ENCODE results near the gene FUOM. TPM values are rescaled to one million over a fixed set of nuclear protein-coding genes. Genes with fewer than 3 reads are reported as not detected.

Gene FUOM
- total and polyA plus RNA-seq, 9 of the 15 experiments (the other 6 are each of a cell fraction or from before 2014, with no cell fraction given) = 1.8 to 96.1 (median 27.0) TPM

DNA sequence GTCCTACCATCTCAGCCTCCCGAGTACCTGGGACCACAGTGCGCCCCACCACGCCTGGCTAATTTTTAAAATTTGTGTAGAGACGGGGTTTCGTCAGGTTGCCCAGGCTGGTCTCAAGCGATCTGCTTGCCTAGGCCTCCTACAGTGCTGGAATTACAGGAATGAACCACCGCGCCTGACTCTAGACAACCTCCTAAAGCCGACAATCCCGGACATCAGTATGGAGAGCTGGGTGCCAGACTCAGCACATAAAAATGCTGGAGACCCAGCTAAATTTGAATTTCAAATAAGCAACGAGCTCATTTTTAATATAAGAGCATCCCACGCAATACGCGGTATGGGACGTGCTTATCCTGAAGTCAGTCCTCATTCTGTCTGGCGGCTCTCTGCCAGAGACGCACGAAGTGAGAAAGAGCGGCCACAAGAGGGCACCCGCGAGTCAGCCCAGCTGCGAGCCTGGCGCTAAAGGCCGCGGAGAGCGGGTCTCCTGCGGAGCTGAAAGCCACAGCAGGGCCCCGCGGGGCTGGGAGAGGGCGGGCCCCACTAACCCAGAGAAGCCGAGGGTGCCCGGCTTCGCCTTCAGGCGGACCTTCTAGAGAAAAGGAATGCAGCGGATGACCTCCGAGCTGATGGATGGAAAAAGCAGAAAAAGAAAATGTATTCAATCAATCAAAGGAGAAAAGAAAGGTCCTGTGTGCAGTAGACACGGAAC lies 28.2 kb downstream of the FUOM start (continued):
- TF ChIP-seq CTBP1 (IDR thresholded peaks at IDR 0.05; ENCODE audit: borderline replicate concordance) (no peak), NELFE (IDR thresholded peaks at IDR 0.05; ENCODE audit: insufficient read depth, insufficient read length) (no peak), NFIC (IDR thresholded peaks at IDR 0.05) (peak; percentile 31)
- TF ChIP-seq, protein P1, sequence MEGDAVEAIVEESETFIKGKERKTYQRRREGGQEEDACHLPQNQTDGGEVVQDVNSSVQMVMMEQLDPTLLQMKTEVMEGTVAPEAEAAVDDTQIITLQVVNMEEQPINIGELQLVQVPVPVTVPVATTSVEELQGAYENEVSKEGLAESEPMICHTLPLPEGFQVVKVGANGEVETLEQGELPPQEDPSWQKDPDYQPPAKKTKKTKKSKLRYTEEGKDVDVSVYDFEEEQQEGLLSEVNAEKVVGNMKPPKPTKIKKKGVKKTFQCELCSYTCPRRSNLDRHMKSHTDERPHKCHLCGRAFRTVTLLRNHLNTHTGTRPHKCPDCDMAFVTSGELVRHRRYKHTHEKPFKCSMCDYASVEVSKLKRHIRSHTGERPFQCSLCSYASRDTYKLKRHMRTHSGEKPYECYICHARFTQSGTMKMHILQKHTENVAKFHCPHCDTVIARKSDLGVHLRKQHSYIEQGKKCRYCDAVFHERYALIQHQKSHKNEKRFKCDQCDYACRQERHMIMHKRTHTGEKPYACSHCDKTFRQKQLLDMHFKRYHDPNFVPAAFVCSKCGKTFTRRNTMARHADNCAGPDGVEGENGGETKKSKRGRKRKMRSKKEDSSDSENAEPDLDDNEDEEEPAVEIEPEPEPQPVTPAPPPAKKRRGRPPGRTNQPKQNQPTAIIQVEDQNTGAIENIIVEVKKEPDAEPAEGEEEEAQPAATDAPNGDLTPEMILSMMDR (IDR thresholded peaks at IDR 0.05 in 2 of 3, conservative IDR thresholded peaks at IDR 0.05 in 1 of 3; ENCODE audit: insufficient read depth in 2 of 3, low read depth in 1 of 3, low read length in 3 of 3) = peak; percentile 79 to 90 (median 87)

DNA sequence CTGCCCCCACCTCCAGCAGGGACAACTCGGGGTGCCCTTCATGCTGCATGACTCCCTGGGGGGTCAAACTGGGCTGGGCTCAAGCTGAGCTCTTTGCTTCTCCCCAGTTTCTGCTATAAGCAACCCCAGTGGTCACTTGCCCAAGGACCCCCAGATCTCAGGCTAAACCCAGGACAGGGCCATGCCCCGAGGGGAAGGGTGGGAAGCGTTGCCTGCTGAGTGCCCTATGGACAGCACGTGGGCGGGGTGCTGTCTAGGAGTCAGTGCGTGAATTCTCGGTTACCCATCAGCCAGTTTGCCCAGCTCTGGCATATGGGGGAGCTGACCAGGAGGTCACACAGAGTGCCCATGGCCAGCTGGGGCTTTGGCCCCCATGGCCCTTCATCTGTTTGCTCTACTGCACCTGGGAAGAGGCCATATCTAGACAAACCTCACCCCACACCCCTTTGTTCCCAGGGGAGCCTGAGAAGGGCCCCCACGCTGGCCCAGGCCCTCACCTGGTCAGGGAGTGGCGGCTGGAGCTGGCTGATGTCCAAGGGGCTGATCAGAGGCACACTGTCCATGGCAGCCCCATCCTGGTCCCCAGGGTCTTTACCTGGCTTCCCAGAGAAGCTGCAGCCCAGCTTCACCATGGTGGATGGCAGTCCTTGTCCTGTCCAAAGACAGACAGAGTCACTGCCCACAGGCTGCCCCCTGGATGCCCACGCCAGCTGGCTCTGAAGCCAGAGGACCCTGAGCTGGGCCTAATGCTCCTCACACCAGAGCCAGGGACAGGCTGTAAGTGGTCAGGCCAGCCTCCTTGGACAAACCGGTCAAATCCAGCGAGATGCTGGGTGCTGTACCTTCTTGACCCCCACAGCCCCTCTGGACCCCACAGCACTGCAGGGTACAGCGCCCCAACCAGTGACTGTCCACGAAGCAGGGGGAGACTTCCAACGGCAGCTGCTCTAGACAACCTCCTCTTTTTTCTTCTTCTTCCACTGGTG lies 29.2 kb downstream of the FUOM start:
- no peaks in the 10 kb centered on the region for H3K9me1 ChIP-seq (ENCODE audit: control insufficient read depth, insufficient read depth, low read length)
- no peak for ATAC-seq
- H3K9me3 ChIP-seq (replicated peaks; ENCODE audit: control insufficient read depth, insufficient read depth, low read depth, low read length) = no peaks in the 10 kb centered on the region
- peak overlapping the region in 1 of 2 experiments; percentile 13; a peak in 1 of 4 replicates for H3K9ac ChIP-seq (ENCODE audit: insufficient read depth in 1 of 2, low read depth in 2 of 2, low read length in 2 of 2)
- H3K27ac ChIP-seq (ENCODE audit: extremely low read depth, low read depth, low read length) = no peak overlapping the region
- WGBS (ENCODE audit: insufficient coverage, low coverage, missing lambda C conversion rate) = 7% methylated on average over 12 of the region's 15 CpGs
- H3K79me2 ChIP-seq (ENCODE audit: control insufficient read depth, insufficient read depth, low read length) = no peaks in the 10 kb centered on the region
- TF ChIP-seq MAFK (IDR thresholded peaks at IDR 0.05; ENCODE audit: low read length) (no peak), HDAC1 (IDR thresholded peaks at IDR 0.05) (no peak), HCFC1 (IDR thresholded peaks at IDR 0.05; ENCODE audit: low read depth, low read length) (no peak), PHF21A (IDR thresholded peaks at IDR 0.05; ENCODE audit: borderline replicate concordance, low read depth) (no peak)
- TF ChIP-seq, protein P2, sequence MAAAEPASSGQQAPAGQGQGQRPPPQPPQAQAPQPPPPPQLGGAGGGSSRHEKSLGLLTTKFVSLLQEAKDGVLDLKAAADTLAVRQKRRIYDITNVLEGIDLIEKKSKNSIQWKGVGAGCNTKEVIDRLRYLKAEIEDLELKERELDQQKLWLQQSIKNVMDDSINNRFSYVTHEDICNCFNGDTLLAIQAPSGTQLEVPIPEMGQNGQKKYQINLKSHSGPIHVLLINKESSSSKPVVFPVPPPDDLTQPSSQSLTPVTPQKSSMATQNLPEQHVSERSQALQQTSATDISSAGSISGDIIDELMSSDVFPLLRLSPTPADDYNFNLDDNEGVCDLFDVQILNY (CRISPR knock-in tag; IDR thresholded peaks at IDR 0.05) = no peak
- H3K4me1 ChIP-seq (replicated peaks in 1 of 2; ENCODE audit: control insufficient read depth in 2 of 2, insufficient read depth in 2 of 2, low read length in 2 of 2) = peaks cover 0 to 49% of the 10 kb centered on the region in 2 experiments; a peak in 3 of 5 replicates
- ChIA-PET CTCF (ENCODE audit: low intra/inter-chr PET ratio) (no interaction called here), POLR2A (interaction anchor here (0.7 kb wide), 1 partner anchor 43 kb away, joined by 3 read pairs; no protein-coding TSS in a partner anchor)
- H4K20me1 ChIP-seq (replicated peaks; ENCODE audit: control insufficient read depth, insufficient read depth, low read length) = no peaks in the 10 kb centered on the region
- FAIRE-seq = no peak
- H3K4me2 ChIP-seq (ENCODE audit: insufficient read depth, low read length) = no peak overlapping the region
- no peak overlapping the region for H3K4me3 ChIP-seq
- H2AFZ ChIP-seq (ENCODE audit: low read depth, low read length) = no peak overlapping the region
- BruUV-seq (replicated peaks) = no TSS peak
- peaks cover 4 to 6% of the 10 kb centered on the region in 2 experiments; a peak in 3 of 5 replicates for H3K27me3 ChIP-seq (ENCODE audit: control insufficient read depth in 2 of 2, insufficient read depth in 2 of 2, low read length in 2 of 2)
- in situ Hi-C loops (cut with MboI) (no loop called here), intact Hi-C loops (cut with micrococcal nuclease) (loop anchor here (5.0 to 10.0 kb wide), 3 partner anchors 66 to 156 kb away; partner anchors contain the start of gene MTG1)
- DNase-seq (ENCODE audit: extremely low read depth in 1 of 4, low spot score in 3 of 4) = no peak
- H3K36me3 ChIP-seq (ENCODE audit: control insufficient read depth, insufficient read depth, low read length) = no peaks in the 10 kb centered on the region

Measured in K562 (cell line).